ENCODE data around the gene UTP20. TPM values are rescaled to one million over a fixed set of nuclear protein-coding genes. Genes with fewer than 3 reads are reported as not detected.

The UTP20 gene
- 10 to 100 TPM; 15.7 to 38.3 TPM for total RNA-seq

- peaks cover 34% of the 10 kb centered on the region for H3K36me3 Mint-ChIP-seq (ENCODE audit: low read depth)
- H3K27me3 Mint-ChIP-seq: peaks cover 11% of the 10 kb centered on the region
- no peaks in the 10 kb centered on the region for H3K9me3 Mint-ChIP-seq
- peak within 1 kb of the TSS; percentile 92 for H3K4me3 Mint-ChIP-seq
- peaks cover 4% of the 10 kb centered on the region for H3K4me1 Mint-ChIP-seq
- ATAC-seq (replicated peaks): peak; percentile 100
- H3K27ac Mint-ChIP-seq: peak within 1 kb of the TSS; percentile 78
Observed at GRCh38 chr12:101280006-101280505, at the start of gene UTP20. Gene UTP20 (plus strand): TSS chr12:101280105. CDS start chr12:101280283, 178 bp downstream.

- Mint-ChIP-seq H3K36me3 (ENCODE audit: low read depth) (no peaks in the 10 kb centered on the region), H3K4me1 (no peaks in the 10 kb centered on the region), H3K4me3 (no peak overlapping the region), H3K9me3 (no peaks in the 10 kb centered on the region), H3K27ac (no peak overlapping the region), H3K27me3 (peaks cover 9% of the 10 kb centered on the region)
- ATAC-seq (replicated peaks): no peak
Observed at GRCh38 chr12:101230547-101230946, 49.4 kb upstream of the UTP20 start.

DNA sequence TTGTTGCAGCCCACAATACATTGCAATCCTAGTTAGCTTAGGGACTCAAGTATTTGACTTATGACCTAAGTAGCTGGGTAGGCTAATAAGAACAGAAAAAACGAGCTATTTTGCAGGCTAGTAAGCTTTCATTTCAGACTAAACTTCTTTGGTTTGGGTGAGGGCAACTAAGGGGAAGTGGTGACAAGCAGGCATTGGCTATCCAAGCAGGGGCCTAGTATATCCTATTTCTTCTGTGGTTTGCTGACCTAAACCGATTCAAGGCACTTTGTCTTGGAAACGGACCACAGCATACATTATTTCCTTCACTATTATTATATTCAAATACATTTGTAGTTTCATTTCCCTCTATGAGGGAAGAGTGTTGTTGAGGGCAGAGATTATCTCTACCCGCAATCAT is 48.3 kb upstream of the UTP20 start:
- ATAC-seq (replicated peaks): no peak
- no peak overlapping the region for H3K27ac Mint-ChIP-seq

DNA sequence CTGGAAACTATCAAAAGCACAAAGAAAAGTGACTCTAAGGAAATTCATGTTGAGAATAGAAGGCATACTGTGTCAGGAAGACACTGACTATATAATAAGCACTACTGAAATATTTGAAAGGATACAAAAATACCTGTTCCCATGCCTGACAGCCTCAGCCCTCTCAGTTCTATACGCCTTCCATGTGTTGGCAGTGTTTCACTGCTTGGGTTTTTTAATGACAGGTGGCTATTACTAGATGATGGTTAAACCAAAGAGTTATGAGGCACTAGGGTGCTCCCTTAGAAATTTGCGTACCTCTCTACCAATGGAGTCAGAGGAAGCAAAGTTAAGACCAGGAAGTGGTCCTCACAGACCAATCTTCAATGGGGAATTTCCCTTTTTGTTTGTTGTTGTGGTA is 44.2 kb upstream of the UTP20 start:
- H3K36me3 Mint-ChIP-seq (ENCODE audit: low read depth): no peaks in the 10 kb centered on the region
- H3K4me3 Mint-ChIP-seq: no peak overlapping the region
- peaks cover 4% of the 10 kb centered on the region for H3K9me3 Mint-ChIP-seq
- no peaks in the 10 kb centered on the region for H3K4me1 Mint-ChIP-seq
- no peak for ATAC-seq (replicated peaks)
- H3K27me3 Mint-ChIP-seq: peaks cover 16% of the 10 kb centered on the region
- H3K27ac Mint-ChIP-seq: no peak overlapping the region

More for the DNA sequence above, 48.3 kb upstream of the UTP20 start:
- Mint-ChIP-seq H3K4me3 (no peak overlapping the region), H3K9me3 (no peaks in the 10 kb centered on the region), H3K4me1 (no peaks in the 10 kb centered on the region), H3K27me3 (peaks cover 7% of the 10 kb centered on the region), H3K36me3 (ENCODE audit: low read depth) (no peaks in the 10 kb centered on the region)

GRCh38 chr12:101238306-101238705 is 41.6 kb upstream of the UTP20 start:
- Mint-ChIP-seq H3K4me3 (no peak overlapping the region), H3K27me3 (peaks cover 16% of the 10 kb centered on the region), H3K36me3 (ENCODE audit: low read depth) (no peaks in the 10 kb centered on the region), H3K27ac (no peak overlapping the region), H3K9me3 (peaks cover 4% of the 10 kb centered on the region), H3K4me1 (no peaks in the 10 kb centered on the region)
- ATAC-seq (replicated peaks): no peak

GRCh38 chr12:101238800-101239329 is 41.0 kb upstream of the UTP20 start:
- Mint-ChIP-seq H3K9me3 (peaks cover 4% of the 10 kb centered on the region), H3K4me3 (no peak overlapping the region), H3K27ac (no peak overlapping the region), H3K4me1 (no peaks in the 10 kb centered on the region), H3K36me3 (ENCODE audit: low read depth) (no peaks in the 10 kb centered on the region), H3K27me3 (peaks cover 16% of the 10 kb centered on the region)
- no peak for ATAC-seq (replicated peaks)

- H3K4me3 Mint-ChIP-seq: no peak overlapping the region
- no peaks in the 10 kb centered on the region for H3K4me1 Mint-ChIP-seq
- ATAC-seq (replicated peaks): no peak
- H3K27ac Mint-ChIP-seq: no peak overlapping the region
- peaks cover 12% of the 10 kb centered on the region for H3K27me3 Mint-ChIP-seq
- peaks cover 4% of the 10 kb centered on the region for H3K9me3 Mint-ChIP-seq
- H3K36me3 Mint-ChIP-seq (ENCODE audit: low read depth): no peaks in the 10 kb centered on the region
Observed at GRCh38 chr12:101243074-101243473, 36.8 kb upstream of the UTP20 start.

DNA sequence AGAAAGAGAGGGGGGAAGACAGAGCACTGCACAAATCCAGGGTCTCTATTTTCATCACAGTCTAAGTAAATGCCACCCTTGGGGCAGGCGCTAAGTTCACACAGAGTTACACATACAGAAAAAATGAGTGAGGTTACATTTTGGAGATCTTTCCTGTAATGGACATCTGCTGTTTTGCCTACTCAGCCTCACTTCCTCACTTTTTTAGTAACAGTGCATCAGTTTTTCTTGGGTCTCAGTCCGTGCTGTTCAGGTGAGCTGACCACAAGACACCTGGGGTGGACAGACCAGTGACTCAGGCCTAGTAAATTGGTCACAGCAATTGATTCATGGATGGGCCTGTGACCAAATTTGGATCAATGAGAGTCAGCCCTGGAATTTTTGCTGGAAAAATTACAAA is 36.3 kb upstream of the UTP20 start:
- no peak for ATAC-seq (replicated peaks)
- H3K36me3 Mint-ChIP-seq (ENCODE audit: low read depth): no peaks in the 10 kb centered on the region
- H3K4me3 Mint-ChIP-seq: no peak overlapping the region
- no peak overlapping the region for H3K27ac Mint-ChIP-seq
- peaks cover 8% of the 10 kb centered on the region for H3K27me3 Mint-ChIP-seq
- H3K9me3 Mint-ChIP-seq: peaks cover 2% of the 10 kb centered on the region
- no peaks in the 10 kb centered on the region for H3K4me1 Mint-ChIP-seq

DNA sequence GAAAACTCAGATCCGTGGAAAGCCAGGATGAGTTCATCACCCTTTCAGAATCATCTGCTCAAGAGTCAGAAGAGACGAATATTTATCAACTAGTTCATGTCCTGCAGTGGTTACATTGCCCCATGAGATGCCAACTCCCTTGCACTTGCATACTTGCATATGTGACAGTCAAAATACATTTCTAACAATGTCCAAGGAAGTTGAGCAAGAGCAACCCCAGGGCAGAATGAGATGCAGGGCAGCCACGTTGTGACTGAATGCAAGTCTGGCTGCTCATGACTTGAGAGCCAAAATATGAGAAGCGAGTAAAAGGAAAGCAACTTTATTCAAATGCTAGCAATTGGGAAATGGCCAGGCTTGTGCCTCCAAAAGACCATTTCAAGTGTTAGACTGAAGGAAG is 23.6 kb upstream of the UTP20 start:
- Mint-ChIP-seq H3K4me1 (no peaks in the 10 kb centered on the region), H3K27me3 (peaks cover 8% of the 10 kb centered on the region), H3K36me3 (ENCODE audit: low read depth) (no peaks in the 10 kb centered on the region)

GRCh38 chr12:101257357-101257756 is 22.5 kb upstream of the UTP20 start:
- H3K27me3 Mint-ChIP-seq: peaks cover 8% of the 10 kb centered on the region
- no peaks in the 10 kb centered on the region for H3K4me1 Mint-ChIP-seq

More for the DNA sequence above, 23.6 kb upstream of the UTP20 start:
- Mint-ChIP-seq H3K4me3 (no peak overlapping the region), H3K27ac (no peak overlapping the region), H3K9me3 (no peaks in the 10 kb centered on the region)
- no peak for ATAC-seq (replicated peaks)

GRCh38 chr12:101267111-101267510 is 12.8 kb upstream of the UTP20 start:
- ATAC-seq (replicated peaks): no peak
- H3K36me3 Mint-ChIP-seq (ENCODE audit: low read depth): no peaks in the 10 kb centered on the region
- H3K4me3 Mint-ChIP-seq: no peak overlapping the region
- peaks cover 4% of the 10 kb centered on the region for H3K9me3 Mint-ChIP-seq
- H3K27me3 Mint-ChIP-seq: peaks cover 32% of the 10 kb centered on the region
- no peak overlapping the region for H3K27ac Mint-ChIP-seq
- no peaks in the 10 kb centered on the region for H3K4me1 Mint-ChIP-seq

More at GRCh38 chr12:101257357-101257756, 22.5 kb upstream of the UTP20 start:
- ATAC-seq (replicated peaks): no peak
- Mint-ChIP-seq H3K9me3 (no peaks in the 10 kb centered on the region), H3K4me3 (no peak overlapping the region), H3K36me3 (ENCODE audit: low read depth) (no peaks in the 10 kb centered on the region), H3K27ac (no peak overlapping the region)

DNA sequence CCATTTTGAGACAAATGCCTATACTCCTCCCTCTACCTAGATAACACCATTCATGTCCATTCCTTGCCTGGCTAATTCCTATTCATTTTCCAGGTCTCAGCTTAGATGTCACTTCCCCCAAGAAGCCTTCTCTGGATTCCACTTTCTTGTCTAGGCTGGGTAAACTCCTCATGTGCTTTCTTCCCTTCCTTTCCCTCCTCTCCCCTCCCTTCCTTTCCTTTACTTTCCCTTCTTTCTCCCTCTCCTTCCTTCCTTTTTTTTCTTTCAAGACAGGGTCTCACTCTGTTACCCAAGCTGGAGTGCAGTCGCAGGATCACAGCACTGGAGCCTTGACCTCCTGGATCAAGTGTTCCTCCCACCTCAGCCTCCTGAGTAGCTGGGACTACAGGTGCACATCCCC is 3.5 kb upstream of the UTP20 start:
- no peaks in the 10 kb centered on the region for H3K4me1 Mint-ChIP-seq

DNA sequence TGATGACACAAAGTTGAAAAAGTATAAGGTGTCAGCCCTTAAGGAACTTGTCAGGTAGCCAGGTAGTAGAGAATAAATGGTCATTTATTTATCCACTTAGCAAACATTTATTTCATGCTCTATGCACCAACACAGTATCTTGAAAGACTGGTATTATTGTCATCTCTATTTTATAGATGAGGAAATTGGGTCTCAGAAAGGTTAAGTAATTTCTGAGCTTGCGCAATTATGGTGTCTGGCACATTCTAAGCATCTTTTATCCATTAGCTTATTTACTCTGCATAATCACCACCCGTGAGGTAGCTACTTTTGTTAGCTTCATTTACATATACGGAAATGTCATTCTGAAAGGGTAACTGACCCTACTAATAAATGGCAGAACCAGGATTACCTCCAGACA is 2.5 kb upstream of the UTP20 start:
- H3K27ac Mint-ChIP-seq: no peak overlapping the region
- H3K9me3 Mint-ChIP-seq: no peaks in the 10 kb centered on the region
- no peak overlapping the region for H3K4me3 Mint-ChIP-seq
- no peak for ATAC-seq (replicated peaks)
- peaks cover 8% of the 10 kb centered on the region for H3K36me3 Mint-ChIP-seq (ENCODE audit: low read depth)
- H3K27me3 Mint-ChIP-seq: peaks cover 11% of the 10 kb centered on the region
- H3K4me1 Mint-ChIP-seq: peaks cover 4% of the 10 kb centered on the region

More for the DNA sequence above, 3.5 kb upstream of the UTP20 start:
- no peak overlapping the region for H3K4me3 Mint-ChIP-seq
- no peaks in the 10 kb centered on the region for H3K9me3 Mint-ChIP-seq
- ATAC-seq (replicated peaks): no peak
- H3K36me3 Mint-ChIP-seq (ENCODE audit: low read depth): no peaks in the 10 kb centered on the region
- no peak overlapping the region for H3K27ac Mint-ChIP-seq
- H3K27me3 Mint-ChIP-seq: peaks cover 15% of the 10 kb centered on the region

DNA sequence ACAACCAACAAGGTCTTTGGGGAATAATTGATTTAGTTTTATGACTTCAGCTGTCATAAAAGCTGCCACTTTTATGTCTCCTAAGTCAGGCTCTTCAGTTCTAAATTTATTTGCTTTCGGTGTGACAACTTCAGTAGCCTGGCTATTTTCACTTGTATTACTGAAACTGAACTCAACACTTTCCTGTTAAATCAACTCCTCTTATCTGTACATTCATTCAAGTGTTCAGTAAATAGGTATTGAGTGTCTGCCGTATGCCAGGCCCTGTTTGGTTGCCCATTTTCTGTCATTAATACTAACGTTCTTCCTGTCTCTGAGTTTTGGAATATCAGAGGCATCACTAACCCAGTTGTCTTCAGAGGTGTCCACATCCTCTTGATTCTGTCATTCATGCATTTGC is 7.5 kb downstream of the UTP20 start:
- H3K36me3 Mint-ChIP-seq (ENCODE audit: low read depth): peaks cover 100% of the 10 kb centered on the region
- no peak for ATAC-seq (replicated peaks)
- no peaks in the 10 kb centered on the region for H3K9me3 Mint-ChIP-seq
- H3K27me3 Mint-ChIP-seq: no peaks in the 10 kb centered on the region
- no peak overlapping the region for H3K4me3 Mint-ChIP-seq
- H3K4me1 Mint-ChIP-seq: no peaks in the 10 kb centered on the region
- H3K27ac Mint-ChIP-seq: no peak overlapping the region

DNA sequence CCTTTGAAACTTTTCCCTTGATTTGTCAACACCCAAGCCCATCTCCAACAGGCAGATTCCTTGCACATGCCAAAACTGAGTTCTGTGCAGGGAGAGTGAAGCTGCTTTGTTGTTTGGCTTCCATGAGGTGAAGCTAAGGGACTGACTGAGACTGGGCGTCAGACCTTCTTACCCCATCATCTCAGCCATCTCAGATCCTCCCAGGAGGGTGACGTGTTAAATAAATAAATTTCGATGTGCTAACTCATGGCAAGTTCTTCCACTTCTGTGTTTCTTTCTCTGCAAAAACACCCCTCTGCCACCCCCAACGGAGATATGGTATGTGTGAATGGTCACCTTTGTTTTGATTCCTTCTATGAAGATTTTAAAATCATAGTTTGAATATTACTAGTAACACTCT is 17.8 kb downstream of the UTP20 start:
- no peaks in the 10 kb centered on the region for H3K27me3 Mint-ChIP-seq
- H3K9me3 Mint-ChIP-seq: no peaks in the 10 kb centered on the region
- H3K36me3 Mint-ChIP-seq (ENCODE audit: low read depth): peaks cover 96% of the 10 kb centered on the region
- H3K4me3 Mint-ChIP-seq: no peak overlapping the region
- no peak for ATAC-seq (replicated peaks)
- H3K4me1 Mint-ChIP-seq: no peaks in the 10 kb centered on the region
- H3K27ac Mint-ChIP-seq: no peak overlapping the region

DNA sequence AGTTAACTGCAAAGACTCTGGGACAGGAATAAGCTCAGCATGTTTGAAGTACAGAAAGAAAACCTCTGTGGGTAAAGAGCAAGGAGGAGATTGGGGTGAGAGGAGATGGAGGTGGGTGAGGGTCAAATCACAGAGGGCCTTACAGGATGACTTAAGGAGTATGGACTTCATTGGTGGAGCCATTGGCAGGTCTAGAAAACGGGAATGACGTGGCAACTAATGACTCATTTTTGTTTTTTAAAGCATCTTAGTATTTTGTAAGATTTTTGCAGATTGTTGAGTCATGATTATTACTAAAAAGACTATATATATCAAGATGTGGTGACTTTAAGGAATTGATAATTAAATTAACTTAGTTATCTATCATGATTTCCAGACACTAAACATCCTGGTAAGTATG is 18.5 kb downstream of the UTP20 start:
- no peak for ATAC-seq (replicated peaks)
- Mint-ChIP-seq H3K27ac (no peak overlapping the region), H3K36me3 (ENCODE audit: low read depth) (peaks cover 96% of the 10 kb centered on the region), H3K4me3 (no peak overlapping the region), H3K27me3 (no peaks in the 10 kb centered on the region), H3K9me3 (no peaks in the 10 kb centered on the region), H3K4me1 (no peaks in the 10 kb centered on the region)
